ENCODE data around the gene TPSG1.
"Not testable (repeated sequence)": the region's sequence is repeated elsewhere in the genome, so short reads cannot be mapped to it uniquely, and the experiment has no call there.

- not testable (repeated sequence) for TF ChIP-seq CTCF (conservative IDR thresholded peaks at IDR 0.05 in 1 of 2, IDR thresholded peaks at IDR 0.05 in 1 of 2; ENCODE audit: extremely low read depth in 1 of 2, insufficient read depth in 1 of 2, low read depth in 1 of 2, low read length in 2 of 2); EZH2 (IDR thresholded peaks at IDR 0.05; ENCODE audit: borderline replicate concordance, low read length)
Measured at GRCh38 chr16:1190789-1191188, 34.3 kb downstream of the TPSG1 start.

Measured in mammary epithelial cell (primary cell).